HEK293 (cell line): ENCODE data around the gene BFSP2.

ENCODE experiments used
- CTCF ChIP-seq: fragments of 450-650 bp; formaldehyde crosslinking; IDR thresholded peaks from 2 replicates; pipeline ENCODE4 v1.5.1; 2016; ENCODE audit warnings: missing biosample characterization, missing genetic modification characterization
- HOXA7 ChIP-seq: sonication (generic); formaldehyde crosslinking; IDR thresholded peaks from 2 replicates; pipeline ENCODE4 v1.8.1; 2022; ENCODE audit warnings: missing genetic modification reagents, borderline replicate concordance
- KLF16 ChIP-seq: fragments of 450-650 bp; formaldehyde crosslinking; IDR thresholded peaks from 2 replicates; pipeline ENCODE4 v1.5.1; 2017; ENCODE audit warnings: missing biosample characterization, missing genetic modification characterization
- KLF8 ChIP-seq: fragments of 450-650 bp; formaldehyde crosslinking; IDR thresholded peaks from 2 replicates; pipeline ENCODE4 v1.5.1; 2016; ENCODE audit warnings: missing biosample characterization, missing genetic modification characterization
- ZBTB7A ChIP-seq: fragments of 450-650 bp; formaldehyde crosslinking; IDR thresholded peaks from 2 replicates; pipeline ENCODE4 v1.5.1; 2016; ENCODE audit warnings: low read depth, missing biosample characterization, missing genetic modification characterization
- ZNF114 ChIP-seq: fragments of 450-650 bp; formaldehyde crosslinking; IDR thresholded peaks from 2 replicates; pipeline ENCODE4 v1.5.0; 2017; ENCODE audit warnings: missing biosample characterization, missing genetic modification characterization
- ZNF175 ChIP-seq: fragments of 450-650 bp; formaldehyde crosslinking; IDR thresholded peaks from 2 replicates; pipeline ENCODE4 v1.5.1; 2016; ENCODE audit warnings: missing biosample characterization, missing genetic modification characterization
- ZNF513 ChIP-seq: fragments of 450-650 bp; IDR thresholded peaks from 2 replicates; pipeline ENCODE4 v1.5.1; 2018; ENCODE audit warnings: missing biosample characterization, missing genetic modification characterization
- ZNF654 ChIP-seq: fragments of 450-650 bp; formaldehyde crosslinking; IDR thresholded peaks from 2 replicates; pipeline ENCODE4 v1.5.1; 2016; ENCODE audit warnings: low read depth, missing biosample characterization, missing genetic modification characterization
- ZNF664 ChIP-seq: fragments of 450-650 bp; formaldehyde crosslinking; IDR thresholded peaks from 2 replicates; pipeline ENCODE4 v1.5.1; 2016; ENCODE audit warnings: missing biosample characterization, missing genetic modification characterization
- ZNF776 ChIP-seq: fragments of 450-650 bp; formaldehyde crosslinking; IDR thresholded peaks from 2 replicates; pipeline ENCODE4 v1.5.0; 2017; ENCODE audit warnings: missing biosample characterization, missing genetic modification characterization, borderline replicate concordance
- TF ChIP-seq, protein P1 (sequence below): fragments of 450-650 bp; formaldehyde crosslinking; IDR thresholded peaks from 2 replicates; pipeline ENCODE4 v1.5.1; 2016; ENCODE audit warnings: missing biosample characterization, missing genetic modification characterization
- TF ChIP-seq, protein P2 (sequence below): sonication (generic); formaldehyde crosslinking; IDR thresholded peaks from 2 replicates; pipeline ENCODE4 v1.8.1; 2022; ENCODE audit warnings: mild to moderate bottlenecking, moderate library complexity, missing genetic modification reagents

- no peak for TF ChIP-seq KLF16 (tag by site-specific recombination)
- TF ChIP-seq, protein P1, sequence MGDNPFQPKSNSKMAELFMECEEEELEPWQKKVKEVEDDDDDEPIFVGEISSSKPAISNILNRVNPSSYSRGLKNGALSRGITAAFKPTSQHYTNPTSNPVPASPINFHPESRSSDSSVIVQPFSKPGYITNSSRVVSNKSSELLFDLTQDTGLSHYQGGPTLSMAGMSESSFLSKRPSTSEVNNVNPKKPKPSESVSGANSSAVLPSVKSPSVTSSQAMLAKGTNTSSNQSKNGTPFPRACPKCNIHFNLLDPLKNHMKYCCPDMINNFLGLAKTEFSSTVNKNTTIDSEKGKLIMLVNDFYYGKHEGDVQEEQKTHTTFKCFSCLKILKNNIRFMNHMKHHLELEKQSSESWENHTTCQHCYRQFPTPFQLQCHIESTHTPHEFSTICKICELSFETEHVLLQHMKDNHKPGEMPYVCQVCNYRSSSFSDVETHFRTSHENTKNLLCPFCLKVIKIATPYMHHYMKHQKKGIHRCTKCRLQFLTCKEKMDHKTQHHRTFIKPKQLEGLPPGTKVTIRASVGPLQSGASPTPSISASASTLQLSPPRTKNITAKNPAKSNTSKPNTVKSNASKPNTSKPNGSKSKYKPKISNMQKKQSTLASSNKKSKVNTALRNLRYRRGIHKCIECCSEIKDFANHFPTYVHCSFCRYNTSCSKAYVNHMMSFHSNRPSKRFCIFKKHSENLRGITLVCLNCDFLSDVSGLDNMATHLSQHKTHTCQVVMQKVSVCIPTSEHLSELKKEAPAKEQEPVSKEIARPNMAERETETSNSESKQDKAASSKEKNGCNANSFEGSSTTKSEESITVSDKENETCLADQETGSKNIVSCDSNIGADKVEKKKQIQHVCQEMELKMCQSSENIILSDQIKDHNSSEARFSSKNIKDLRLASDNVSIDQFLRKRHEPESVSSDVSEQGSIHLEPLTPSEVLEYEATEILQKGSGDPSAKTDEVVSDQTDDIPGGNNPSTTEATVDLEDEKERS, result no peak
- no peak for TF ChIP-seq KLF8 (tag by site-specific recombination)
- TF ChIP-seq CTCF, result no peak
- TF ChIP-seq ZNF175 (tag by site-specific recombination), result no peak
- TF ChIP-seq ZNF654 (tag by site-specific recombination), result no peak
- TF ChIP-seq, protein P2, sequence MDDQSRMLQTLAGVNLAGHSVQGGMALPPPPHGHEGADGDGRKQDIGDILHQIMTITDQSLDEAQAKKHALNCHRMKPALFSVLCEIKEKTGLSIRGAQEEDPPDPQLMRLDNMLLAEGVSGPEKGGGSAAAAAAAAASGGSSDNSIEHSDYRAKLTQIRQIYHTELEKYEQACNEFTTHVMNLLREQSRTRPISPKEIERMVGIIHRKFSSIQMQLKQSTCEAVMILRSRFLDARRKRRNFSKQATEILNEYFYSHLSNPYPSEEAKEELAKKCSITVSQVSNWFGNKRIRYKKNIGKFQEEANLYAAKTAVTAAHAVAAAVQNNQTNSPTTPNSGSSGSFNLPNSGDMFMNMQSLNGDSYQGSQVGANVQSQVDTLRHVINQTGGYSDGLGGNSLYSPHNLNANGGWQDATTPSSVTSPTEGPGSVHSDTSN, result no peak
- no peak for TF ChIP-seq ZNF664 (tag by site-specific recombination)
- no peak for TF ChIP-seq ZNF114 (tag by site-specific recombination)
- no peak for TF ChIP-seq ZNF776
- TF ChIP-seq ZBTB7A, result no peak
- no peak for TF ChIP-seq ZNF513 (tag by site-specific recombination)
- no peak for TF ChIP-seq HOXA7
Measured at GRCh38 chr3:133383175-133383574, 16.7 kb upstream of the BFSP2 start.
